ACC112 (cell line): Measurements from ENCODE around the gene CYYR1.

Experiments used
- H2AFZ ChIP-seq: fragments of 200-600 bp; sonication (generic); one replicate; pipeline ENCODE4 v1.6.0; 2017; ENCODE audit warnings: antibody characterized with exemption, low read length; ENCODE audit not compliant: unreplicated experiment
- H3K27ac ChIP-seq: fragments of 200-600 bp; sonication (generic); 2 replicates; pipeline ENCODE4 v1.5.1; 2014; ENCODE audit warnings: low read depth, mild to moderate bottlenecking, antibody characterized with exemption, low read length, moderate library complexity
- H3K27me3 ChIP-seq: fragments of 200-600 bp; sonication (generic); 2 replicates; pipeline ENCODE4 v1.6.1; 2014; ENCODE audit warnings: mild to moderate bottlenecking, antibody characterized with exemption, low read length, moderate library complexity, mixed read lengths; ENCODE audit not compliant: insufficient read depth
- H3K36me3 ChIP-seq: fragments of 200-600 bp; sonication (generic); 2 replicates; pipeline ENCODE4 v1.6.1; 2016; ENCODE audit warnings: mild to moderate bottlenecking, antibody characterized with exemption, low read length, moderate library complexity, mixed read lengths; ENCODE audit not compliant: insufficient read depth
- H3K4me1 ChIP-seq: fragments of 200-600 bp; sonication (generic); one replicate; pipeline ENCODE4 v1.6.1; 2016; ENCODE audit warnings: low read length, mixed read lengths; ENCODE audit not compliant: insufficient read depth, unreplicated experiment, control insufficient read depth
- H3K4me3 ChIP-seq: fragments of 200-600 bp; sonication (generic); 2 replicates; pipeline ENCODE4 v1.5.1; 2014; ENCODE audit warnings: mild to moderate bottlenecking, low read depth, low read length
- H3K79me2 ChIP-seq: fragments of 200-600 bp; sonication (generic); one replicate; pipeline ENCODE4 v1.6.0; 2016; ENCODE audit warnings: low read length; ENCODE audit not compliant: control insufficient read depth, unreplicated experiment, insufficient read depth

CYYR1 gene

GRCh38 chr21:26522704-26523103 is 50.4 kb downstream of the CYYR1 start:
- no peaks in the 10 kb centered on the region for H3K27me3 ChIP-seq
- H3K27ac ChIP-seq, result no peak overlapping the region
- no peaks in the 10 kb centered on the region for H3K4me1 ChIP-seq
- no peak overlapping the region for H3K4me3 ChIP-seq
- H3K79me2 ChIP-seq, result no peaks in the 10 kb centered on the region
- H2AFZ ChIP-seq, result no peak overlapping the region
- H3K36me3 ChIP-seq, result no peaks in the 10 kb centered on the region

GRCh38 chr21:26519142-26519541 is 53.9 kb downstream of the CYYR1 start:
- no peaks in the 10 kb centered on the region for H3K79me2 ChIP-seq
- H3K36me3 ChIP-seq, result no peaks in the 10 kb centered on the region
- H3K4me3 ChIP-seq, result no peak overlapping the region
- H3K27ac ChIP-seq, result no peak overlapping the region
- H3K4me1 ChIP-seq, result no peaks in the 10 kb centered on the region
- H2AFZ ChIP-seq, result no peak overlapping the region
- no peaks in the 10 kb centered on the region for H3K27me3 ChIP-seq

- Histone ChIP-seq H2AFZ (no peak overlapping the region), H3K4me1 (no peaks in the 10 kb centered on the region), H3K4me3 (no peak overlapping the region), H3K36me3 (no peaks in the 10 kb centered on the region), H3K27me3 (no peaks in the 10 kb centered on the region), H3K79me2 (no peaks in the 10 kb centered on the region), H3K27ac (no peak overlapping the region)
Observed at GRCh38 chr21:26515257-26515656, 57.8 kb downstream of the CYYR1 start.

DNA sequence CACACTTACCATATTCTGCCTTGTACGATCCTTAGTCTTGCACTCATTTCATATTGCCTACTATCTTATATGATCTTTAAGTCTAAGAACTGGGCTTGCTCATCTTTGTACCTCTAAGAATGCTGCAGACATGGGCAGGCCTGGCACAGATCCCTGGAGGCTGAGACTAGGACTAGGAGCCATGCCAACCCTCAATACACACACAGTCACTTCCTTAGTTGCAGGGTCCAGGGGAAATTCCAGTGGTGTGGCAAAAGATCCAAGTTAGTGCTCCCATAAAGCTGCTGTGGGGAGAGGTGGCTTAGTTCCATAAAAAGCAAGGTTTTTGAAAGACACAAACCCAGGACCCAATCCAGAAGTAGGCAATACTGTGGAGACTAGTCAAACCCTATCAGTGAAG is 59.9 kb downstream of the CYYR1 start:
- no peaks in the 10 kb centered on the region for H3K36me3 ChIP-seq
- H3K4me1 ChIP-seq, result no peaks in the 10 kb centered on the region
- H3K27me3 ChIP-seq, result no peaks in the 10 kb centered on the region
- H3K79me2 ChIP-seq, result no peaks in the 10 kb centered on the region
- H2AFZ ChIP-seq, result no peak overlapping the region
- H3K27ac ChIP-seq, result no peak overlapping the region
- H3K4me3 ChIP-seq, result no peak overlapping the region

- no peaks in the 10 kb centered on the region for H3K79me2 ChIP-seq
Observed at GRCh38 chr21:26512664-26513063, 60.4 kb downstream of the CYYR1 start.

DNA sequence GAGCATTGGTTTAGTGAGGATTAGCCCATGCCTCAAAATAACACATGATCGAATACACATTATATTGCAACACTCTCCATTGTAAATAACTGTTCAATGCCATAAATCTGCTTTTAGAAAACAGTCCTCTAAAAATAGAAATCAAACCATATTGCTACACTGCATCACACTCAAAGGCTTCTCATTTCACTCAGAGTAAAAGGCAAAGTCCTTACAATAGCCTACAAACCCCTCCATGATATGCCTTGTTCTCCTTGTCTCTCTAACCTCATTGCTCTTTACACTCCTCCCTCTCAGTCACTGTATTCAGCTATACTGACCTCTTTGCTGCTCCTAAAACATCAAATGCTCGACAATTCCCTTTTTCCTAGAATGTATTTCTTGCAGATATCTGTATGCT is 64.2 kb downstream of the CYYR1 start:
- H2AFZ ChIP-seq, result no peak overlapping the region
- H3K4me3 ChIP-seq, result no peak overlapping the region
- no peaks in the 10 kb centered on the region for H3K27me3 ChIP-seq
- H3K4me1 ChIP-seq, result no peaks in the 10 kb centered on the region
- no peak overlapping the region for H3K27ac ChIP-seq
- no peaks in the 10 kb centered on the region for H3K36me3 ChIP-seq
- H3K79me2 ChIP-seq, result no peaks in the 10 kb centered on the region

More at GRCh38 chr21:26512664-26513063, 60.4 kb downstream of the CYYR1 start:
- H2AFZ ChIP-seq, result no peak overlapping the region
- H3K27ac ChIP-seq, result no peak overlapping the region
- no peaks in the 10 kb centered on the region for H3K4me1 ChIP-seq
- H3K4me3 ChIP-seq, result no peak overlapping the region
- H3K27me3 ChIP-seq, result no peaks in the 10 kb centered on the region
- no peaks in the 10 kb centered on the region for H3K36me3 ChIP-seq

DNA sequence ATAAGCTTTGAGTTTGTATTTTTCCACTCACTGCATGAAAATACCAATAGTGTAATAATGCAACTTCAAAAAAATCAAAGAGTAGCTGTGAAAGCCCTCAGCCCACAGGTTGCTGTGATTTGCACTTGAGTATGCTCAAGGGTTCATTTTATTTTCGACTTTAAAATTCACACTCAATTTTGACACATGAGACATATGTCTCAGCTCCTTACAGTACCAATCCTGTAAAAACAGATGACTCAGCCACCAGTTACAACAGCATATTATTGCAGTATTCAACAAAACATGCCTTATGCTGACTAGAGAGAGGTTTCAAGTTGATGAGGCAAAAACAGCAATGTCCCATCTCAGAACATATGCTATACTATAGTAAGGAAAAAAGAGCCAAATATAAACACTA is 66.1 kb downstream of the CYYR1 start:
- H3K4me1 ChIP-seq, result no peaks in the 10 kb centered on the region
- no peak overlapping the region for H3K4me3 ChIP-seq
- no peak overlapping the region for H2AFZ ChIP-seq
- no peaks in the 10 kb centered on the region for H3K36me3 ChIP-seq
- H3K27ac ChIP-seq, result no peak overlapping the region
- H3K79me2 ChIP-seq, result no peaks in the 10 kb centered on the region
- no peaks in the 10 kb centered on the region for H3K27me3 ChIP-seq

DNA sequence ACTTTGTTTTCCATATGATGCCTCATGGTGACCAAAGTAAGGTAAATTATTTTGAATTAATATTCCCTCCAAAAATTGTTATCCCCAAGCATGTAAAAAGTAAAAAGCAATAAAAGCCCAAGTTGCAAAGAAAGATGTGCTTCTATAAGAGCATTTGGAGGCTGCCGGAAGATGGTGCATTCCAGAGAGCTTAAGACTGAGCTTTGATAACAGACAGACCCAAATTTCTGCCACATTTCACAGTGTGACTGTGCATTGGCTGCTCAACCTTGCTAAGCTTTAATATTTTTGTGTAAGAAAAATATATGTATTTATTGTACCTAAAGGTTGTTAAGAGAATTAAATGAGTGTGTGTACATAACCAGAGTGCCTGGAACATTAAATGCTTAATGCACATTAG is 67.9 kb downstream of the CYYR1 start:
- H3K4me1 ChIP-seq, result no peaks in the 10 kb centered on the region
- no peaks in the 10 kb centered on the region for H3K27me3 ChIP-seq
- no peaks in the 10 kb centered on the region for H3K36me3 ChIP-seq
- H3K79me2 ChIP-seq, result no peaks in the 10 kb centered on the region
- no peak overlapping the region for H3K27ac ChIP-seq
- no peak overlapping the region for H3K4me3 ChIP-seq
- no peak overlapping the region for H2AFZ ChIP-seq

DNA sequence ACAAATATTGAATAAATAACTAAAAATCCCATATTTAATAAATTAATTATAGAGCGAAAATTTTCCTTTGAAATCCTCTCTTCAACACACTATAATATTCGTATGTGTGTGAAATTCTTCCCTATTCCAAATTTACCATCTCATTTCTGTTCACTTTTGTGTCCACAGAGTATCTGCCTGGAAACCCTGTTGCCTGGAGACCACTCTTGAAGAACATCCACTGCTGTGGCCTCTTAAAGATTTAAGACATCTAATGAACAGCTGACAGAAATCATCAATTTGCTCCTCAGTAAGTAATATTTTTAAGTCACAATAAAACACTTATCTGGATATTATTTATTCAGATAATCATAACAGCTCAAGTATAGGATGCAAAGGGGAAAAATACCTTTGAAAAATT is 69.7 kb downstream of the CYYR1 start:
- Histone ChIP-seq H3K27me3 (no peaks in the 10 kb centered on the region), H2AFZ (no peak overlapping the region), H3K4me3 (no peak overlapping the region), H3K36me3 (no peaks in the 10 kb centered on the region), H3K79me2 (no peaks in the 10 kb centered on the region), H3K4me1 (no peaks in the 10 kb centered on the region), H3K27ac (no peak overlapping the region)

DNA sequence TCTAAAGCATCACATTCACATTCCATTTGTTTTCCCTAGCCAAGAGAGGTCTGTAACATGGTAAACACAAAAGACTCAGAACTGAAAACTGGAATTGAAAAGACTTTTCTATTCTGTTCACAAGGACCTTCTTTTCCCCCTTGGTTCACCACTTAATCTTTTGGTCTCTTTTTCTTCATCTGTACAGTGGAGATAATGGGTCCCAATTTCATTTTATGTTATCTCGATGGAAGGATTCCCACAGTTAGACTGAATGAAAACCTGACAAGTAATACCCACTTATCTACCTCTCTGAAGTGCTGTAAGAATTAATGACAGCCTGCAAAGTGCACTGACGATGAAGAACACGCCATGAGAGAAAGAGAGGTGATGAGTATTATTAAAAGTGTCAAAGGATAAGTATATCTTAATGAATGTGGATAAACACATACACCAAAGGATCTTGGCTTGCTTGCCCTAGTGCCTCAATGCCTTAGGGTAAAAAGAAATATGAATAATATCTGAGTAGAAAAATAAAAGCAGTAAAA is 71.5 kb downstream of the CYYR1 start:
- no peak overlapping the region for H2AFZ ChIP-seq
- no peaks in the 10 kb centered on the region for H3K79me2 ChIP-seq
- no peaks in the 10 kb centered on the region for H3K36me3 ChIP-seq
- no peak overlapping the region for H3K4me3 ChIP-seq
- H3K27me3 ChIP-seq, result no peaks in the 10 kb centered on the region
- no peak overlapping the region for H3K27ac ChIP-seq
- H3K4me1 ChIP-seq, result no peaks in the 10 kb centered on the region

GRCh38 chr21:26499495-26499894 is 73.6 kb downstream of the CYYR1 start:
- Histone ChIP-seq H3K79me2 (no peaks in the 10 kb centered on the region), H3K27ac (no peak overlapping the region), H3K27me3 (no peaks in the 10 kb centered on the region), H2AFZ (no peak overlapping the region), H3K4me1 (no peaks in the 10 kb centered on the region), H3K36me3 (no peaks in the 10 kb centered on the region), H3K4me3 (no peak overlapping the region)
